ENCODE measurements around the gene FARS2.

Gene FARS2

DNA sequence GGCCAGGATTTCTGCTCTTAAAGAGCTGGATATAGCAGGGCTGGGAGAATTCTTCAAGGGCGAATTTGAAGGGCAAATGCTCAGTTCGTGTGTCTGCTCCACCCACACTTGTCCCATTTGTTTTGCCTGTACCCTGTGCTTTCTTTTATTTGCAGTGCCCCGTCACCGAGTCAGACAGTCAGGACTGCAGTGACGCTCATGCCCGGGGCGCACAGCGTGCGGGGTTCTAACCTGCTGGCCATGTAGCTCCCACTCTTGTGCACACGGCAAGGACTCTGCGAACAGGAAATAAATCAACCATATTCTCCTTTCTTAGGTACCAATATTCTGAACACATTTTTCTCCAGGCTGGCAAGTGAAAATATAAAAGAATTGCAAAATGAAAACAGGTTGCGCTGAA is 18.2 kb upstream of the FARS2 start:
- no peak for DNase-seq (ENCODE audit: low read depth)
- TF ChIP-seq, protein P1, sequence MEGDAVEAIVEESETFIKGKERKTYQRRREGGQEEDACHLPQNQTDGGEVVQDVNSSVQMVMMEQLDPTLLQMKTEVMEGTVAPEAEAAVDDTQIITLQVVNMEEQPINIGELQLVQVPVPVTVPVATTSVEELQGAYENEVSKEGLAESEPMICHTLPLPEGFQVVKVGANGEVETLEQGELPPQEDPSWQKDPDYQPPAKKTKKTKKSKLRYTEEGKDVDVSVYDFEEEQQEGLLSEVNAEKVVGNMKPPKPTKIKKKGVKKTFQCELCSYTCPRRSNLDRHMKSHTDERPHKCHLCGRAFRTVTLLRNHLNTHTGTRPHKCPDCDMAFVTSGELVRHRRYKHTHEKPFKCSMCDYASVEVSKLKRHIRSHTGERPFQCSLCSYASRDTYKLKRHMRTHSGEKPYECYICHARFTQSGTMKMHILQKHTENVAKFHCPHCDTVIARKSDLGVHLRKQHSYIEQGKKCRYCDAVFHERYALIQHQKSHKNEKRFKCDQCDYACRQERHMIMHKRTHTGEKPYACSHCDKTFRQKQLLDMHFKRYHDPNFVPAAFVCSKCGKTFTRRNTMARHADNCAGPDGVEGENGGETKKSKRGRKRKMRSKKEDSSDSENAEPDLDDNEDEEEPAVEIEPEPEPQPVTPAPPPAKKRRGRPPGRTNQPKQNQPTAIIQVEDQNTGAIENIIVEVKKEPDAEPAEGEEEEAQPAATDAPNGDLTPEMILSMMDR (IDR thresholded peaks at IDR 0.05; ENCODE audit: low read depth, low read length), result no peak
- TF ChIP-seq POLR2A (IDR thresholded peaks at IDR 0.05; ENCODE audit: extremely low read depth, insufficient read length) (no peak), MYC (IDR thresholded peaks at IDR 0.05; ENCODE audit: low read depth, low read length) (no peak)
- TF ChIP-seq, protein P2, sequence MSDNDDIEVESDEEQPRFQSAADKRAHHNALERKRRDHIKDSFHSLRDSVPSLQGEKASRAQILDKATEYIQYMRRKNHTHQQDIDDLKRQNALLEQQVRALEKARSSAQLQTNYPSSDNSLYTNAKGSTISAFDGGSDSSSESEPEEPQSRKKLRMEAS (IDR thresholded peaks at IDR 0.05; ENCODE audit: low read depth, low read length), result no peak
- H3K4me3 ChIP-seq (ENCODE audit: low read depth, low read length), result no peak overlapping the region

DNA sequence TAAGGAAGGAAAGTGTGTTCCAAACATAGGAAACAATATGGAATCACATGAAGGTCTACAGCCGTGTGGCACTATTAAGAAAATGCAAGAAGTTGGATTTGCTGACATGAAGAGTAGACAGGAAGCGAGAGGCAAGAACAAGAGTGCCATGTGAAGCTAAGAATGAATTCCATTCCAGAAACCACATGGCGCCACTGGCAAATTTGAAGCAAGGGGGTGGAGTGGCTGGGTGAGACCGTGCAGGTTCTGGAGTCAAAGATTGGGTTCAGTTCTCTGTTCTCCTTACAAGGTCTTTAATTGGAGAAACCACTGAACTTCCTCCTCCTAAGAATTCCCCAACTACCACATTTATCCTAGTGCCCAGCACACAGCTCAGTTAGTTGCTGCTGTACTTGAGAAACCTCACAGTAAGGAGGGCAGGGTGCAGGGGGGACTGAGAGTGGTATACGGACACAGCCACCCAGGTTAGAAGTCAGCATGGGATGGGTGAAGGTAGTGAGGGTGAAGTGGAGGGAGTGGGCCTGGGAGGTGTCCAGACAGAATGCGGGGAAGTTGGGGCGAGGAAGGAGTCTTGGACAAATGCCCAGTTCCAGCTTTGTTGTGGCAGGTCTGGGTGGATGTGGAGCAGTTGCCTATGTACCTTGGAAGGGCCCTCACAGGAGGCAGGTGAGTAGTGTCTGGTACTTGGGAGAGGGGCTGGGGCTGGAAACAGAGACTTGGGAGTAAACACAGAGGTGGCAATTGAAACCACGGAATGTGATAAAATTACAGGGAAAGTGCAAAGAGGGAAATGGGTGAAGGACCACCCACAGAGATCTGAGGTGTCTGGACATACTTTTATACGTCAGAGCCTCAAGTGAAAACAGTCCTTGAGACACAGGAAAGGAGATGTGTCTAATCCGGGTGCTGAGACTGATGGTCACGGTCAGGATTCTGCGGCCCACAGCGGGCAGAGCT is 14.9 kb upstream of the FARS2 start:
- H3K4me3 ChIP-seq (ENCODE audit: low read depth, low read length), result no peak overlapping the region
- DNase-seq (ENCODE audit: low read depth), result no peak
- TF ChIP-seq MYC (IDR thresholded peaks at IDR 0.05; ENCODE audit: low read depth, low read length), result no peak
- no peak for TF ChIP-seq POLR2A (IDR thresholded peaks at IDR 0.05; ENCODE audit: extremely low read depth, insufficient read length)
- TF ChIP-seq, protein P2 (IDR thresholded peaks at IDR 0.05; ENCODE audit: low read depth, low read length), result no peak
- TF ChIP-seq, protein P1 (IDR thresholded peaks at IDR 0.05; ENCODE audit: low read depth, low read length), result no peak

DNA sequence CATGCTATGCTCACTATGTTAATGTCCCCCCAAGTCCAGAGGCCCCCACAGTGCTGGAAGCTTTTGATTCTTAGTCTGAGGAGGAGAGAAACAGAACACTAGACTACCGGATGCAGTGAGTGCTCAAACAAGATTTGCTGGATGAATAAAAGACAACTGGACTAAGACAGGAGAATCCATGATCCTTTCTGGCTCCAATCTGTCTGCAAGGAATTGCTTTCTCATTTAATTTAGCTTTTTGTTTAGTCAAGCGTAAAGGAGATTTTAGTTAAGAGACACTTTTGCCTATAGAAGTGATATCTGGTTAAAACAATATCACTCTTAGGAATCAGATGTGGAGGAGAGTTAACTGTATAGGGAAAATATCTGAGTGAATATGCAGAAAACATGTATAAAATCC is 14.1 kb upstream of the FARS2 start:
- TF ChIP-seq, protein P2 (IDR thresholded peaks at IDR 0.05; ENCODE audit: low read depth, low read length), result no peak
- TF ChIP-seq, protein P1 (IDR thresholded peaks at IDR 0.05; ENCODE audit: low read depth, low read length), result no peak
- no peak for TF ChIP-seq POLR2A (IDR thresholded peaks at IDR 0.05; ENCODE audit: extremely low read depth, insufficient read length)
- no peak for TF ChIP-seq MYC (IDR thresholded peaks at IDR 0.05; ENCODE audit: low read depth, low read length)
- no peak for DNase-seq (ENCODE audit: low read depth)
- no peak overlapping the region for H3K4me3 ChIP-seq (ENCODE audit: low read depth, low read length)

DNA sequence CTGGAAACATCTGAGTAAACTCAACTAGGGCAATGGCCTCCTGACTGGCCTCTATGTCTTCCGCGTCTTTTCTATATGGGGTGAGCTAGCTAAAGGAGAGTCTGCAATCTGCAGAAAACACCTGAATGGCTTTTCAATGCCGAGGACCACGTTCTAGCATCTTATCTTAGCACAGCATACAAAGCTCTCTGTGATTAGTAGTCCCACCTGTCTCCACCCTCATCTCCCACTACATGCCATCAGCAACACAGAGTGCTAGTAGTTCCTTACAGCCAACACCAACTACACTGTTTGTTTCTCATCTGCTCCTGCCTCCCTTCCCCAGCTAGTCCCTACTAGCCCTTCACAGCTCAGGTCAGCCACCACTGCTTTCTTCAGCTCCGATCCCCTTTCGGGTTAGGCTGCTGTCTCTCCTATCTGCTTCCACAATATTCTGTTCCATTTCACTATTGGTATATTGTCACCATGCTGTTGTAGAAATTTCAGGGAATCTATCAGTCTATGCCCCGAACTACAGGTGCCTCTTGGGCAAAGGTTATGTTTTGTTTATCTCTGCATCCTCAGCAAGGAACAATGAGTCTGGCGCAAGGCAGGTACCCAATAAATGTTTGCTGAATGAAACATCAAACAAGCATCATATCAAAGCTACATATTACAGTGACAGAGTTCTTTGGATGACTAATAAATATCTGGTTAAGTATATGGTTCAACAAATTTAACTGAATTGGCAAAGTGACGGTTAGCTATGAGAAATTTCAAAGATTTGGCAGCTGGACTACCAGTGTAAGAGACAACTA is 12.8 kb upstream of the FARS2 start:
- no peak for DNase-seq (ENCODE audit: low read depth)
- no peak overlapping the region for H3K4me3 ChIP-seq (ENCODE audit: low read depth, low read length)

More for the DNA sequence above, 12.8 kb upstream of the FARS2 start:
- TF ChIP-seq, protein P2 (IDR thresholded peaks at IDR 0.05; ENCODE audit: low read depth, low read length), result no peak
- no peak for TF ChIP-seq POLR2A (IDR thresholded peaks at IDR 0.05; ENCODE audit: extremely low read depth, insufficient read length)
- TF ChIP-seq, protein P1 (IDR thresholded peaks at IDR 0.05; ENCODE audit: low read depth, low read length), result no peak
- no peak for TF ChIP-seq MYC (IDR thresholded peaks at IDR 0.05; ENCODE audit: low read depth, low read length)

All from NB4 (cell line).